ENCODE data around the gene PDLIM3.
"Not testable (repeated sequence)": the region's sequence is repeated elsewhere in the genome, so short reads cannot be mapped to it uniquely, and the experiment has no call there.

PDLIM3 gene

DNA sequence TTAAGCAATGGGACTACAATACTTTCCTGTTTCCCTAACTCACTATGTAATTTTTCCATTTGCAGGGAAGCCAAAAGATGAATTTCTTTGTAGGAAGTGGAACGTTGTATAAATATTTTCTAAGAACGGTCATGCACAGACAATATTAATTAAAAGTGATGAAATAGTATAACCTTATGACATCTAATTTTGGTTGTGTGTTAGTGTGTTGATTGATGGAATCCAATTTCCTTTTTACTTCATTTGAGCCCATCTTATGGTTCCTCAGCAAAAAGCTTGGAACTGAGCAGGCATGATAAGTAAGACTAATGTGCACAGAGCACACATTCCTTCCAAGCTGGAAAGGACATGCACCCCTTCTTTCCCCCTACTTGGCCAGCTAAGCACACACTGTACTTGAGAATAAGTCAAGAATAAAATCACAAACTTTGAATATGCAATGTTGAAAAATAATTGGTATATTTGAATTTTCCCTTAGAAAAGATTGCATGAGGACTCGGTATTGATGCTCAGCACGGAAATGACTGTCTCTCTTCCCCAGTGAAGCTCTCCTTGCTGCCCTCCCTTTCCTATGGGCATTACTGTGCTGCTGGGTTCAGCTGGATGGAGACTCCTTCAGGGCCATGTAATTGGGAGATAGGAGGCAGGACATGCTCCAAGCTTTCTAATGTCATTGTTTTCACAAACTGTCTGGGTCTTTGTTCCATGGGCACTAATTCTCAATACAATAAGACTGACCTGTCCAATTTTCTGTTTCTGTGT, 19.2 kb upstream of the PDLIM3 start:
- no peak for DNase-seq (ENCODE audit: low spot score)

DNA sequence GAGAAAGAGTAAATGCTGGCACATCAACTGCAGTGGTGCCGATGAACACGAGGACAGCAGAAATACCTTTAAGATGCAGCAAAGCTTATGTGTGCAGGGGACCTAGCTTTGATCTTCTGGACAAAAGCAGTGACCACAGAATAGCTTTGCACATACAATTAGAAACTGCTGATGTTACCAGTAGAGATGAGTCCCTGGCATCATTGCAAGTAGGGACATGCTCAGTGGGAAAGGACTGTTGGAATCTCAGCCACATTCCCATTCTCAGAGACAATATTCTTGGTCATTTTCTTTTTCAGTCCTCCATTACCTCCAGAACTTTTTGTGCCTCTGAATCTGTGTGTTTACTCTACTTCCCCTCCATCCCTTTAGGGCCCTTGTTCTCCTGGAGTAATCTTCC, 16.9 kb upstream of the PDLIM3 start:
- DNase-seq (ENCODE audit: low spot score), result no peak

DNA sequence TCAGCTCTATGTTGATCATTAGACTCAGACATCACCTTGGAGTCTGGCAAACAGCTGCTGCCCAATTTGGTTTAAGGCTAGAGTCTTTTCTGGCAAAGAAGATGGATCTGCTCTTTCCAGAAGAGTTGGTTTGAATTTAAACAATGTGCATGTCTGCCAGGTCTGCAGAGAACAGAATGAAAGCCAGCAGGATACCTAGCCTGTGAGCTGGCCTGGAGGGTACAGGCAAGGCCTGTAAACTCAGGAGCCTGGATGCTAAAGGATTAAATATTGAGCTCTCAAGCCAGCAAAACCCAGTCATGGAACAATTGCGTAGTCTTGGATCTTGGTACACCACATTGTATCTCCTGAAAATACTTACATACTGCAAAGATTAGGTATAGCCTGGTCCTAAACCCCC, 15.6 kb upstream of the PDLIM3 start:
- no peak for DNase-seq (ENCODE audit: low spot score)

DNA sequence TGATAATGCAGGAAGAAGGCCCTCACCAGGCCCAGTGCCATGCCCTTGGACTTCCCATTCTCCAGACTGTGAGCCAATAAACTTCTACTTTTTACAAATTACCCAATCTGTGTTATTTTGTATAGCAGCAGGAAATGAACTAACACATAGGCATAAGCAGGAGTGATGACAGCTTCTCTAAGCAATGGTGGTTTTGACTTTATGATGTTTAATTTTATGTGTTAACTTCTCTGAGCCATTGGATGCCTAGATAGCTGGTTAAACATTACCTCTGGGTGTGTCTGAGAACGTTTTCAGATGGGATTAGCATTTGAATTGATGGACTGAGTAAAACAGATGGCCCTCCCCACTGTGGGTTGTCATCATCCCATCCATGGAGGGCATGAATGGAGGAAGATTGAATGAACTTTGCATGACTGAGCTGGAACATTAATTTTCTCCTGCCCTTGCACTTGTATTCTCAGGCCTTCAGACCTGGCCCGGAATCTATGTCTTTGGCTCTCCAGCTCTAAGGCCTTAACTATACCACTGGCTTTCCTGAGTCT, 13.9 kb upstream of the PDLIM3 start:
- no peak for DNase-seq (ENCODE audit: low spot score)

DNA sequence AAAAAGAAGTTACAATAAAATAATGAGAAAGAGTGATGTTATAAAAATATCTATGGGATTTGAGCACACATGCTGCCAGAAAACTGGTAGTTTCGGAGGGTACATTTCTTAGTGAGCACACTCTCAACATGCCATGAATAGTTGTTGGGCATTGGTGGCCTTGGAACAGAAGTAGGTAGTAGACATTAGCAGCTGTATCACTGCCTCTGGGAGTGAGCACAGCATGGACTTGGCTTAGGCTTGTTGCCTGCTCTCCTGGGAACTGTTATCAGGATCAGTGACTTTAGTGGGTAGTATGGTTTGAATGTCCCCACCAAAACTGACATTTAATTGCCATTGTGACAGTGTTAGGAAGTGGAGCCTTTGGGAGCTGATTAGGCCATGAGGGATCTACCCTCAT, 13.3 kb upstream of the PDLIM3 start:
- DNase-seq (ENCODE audit: low spot score), result no peak

DNA sequence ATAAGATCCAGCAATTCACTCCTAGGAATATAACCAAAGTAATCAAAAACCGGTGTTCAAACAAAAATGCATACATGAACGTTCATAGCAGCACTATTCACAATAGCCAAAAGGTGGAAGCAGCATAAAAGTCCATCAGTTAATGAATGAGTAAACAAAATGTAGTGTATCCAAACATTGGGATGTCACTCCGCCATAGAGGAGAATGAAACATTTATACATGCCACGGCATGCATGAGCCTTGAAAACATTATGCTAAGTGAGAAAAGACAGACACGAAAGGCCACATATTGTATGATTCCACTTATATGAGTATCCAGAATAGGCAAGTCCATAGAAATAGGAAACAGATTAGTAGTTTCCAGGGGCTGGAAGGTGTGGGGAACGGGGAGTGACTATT, 11.0 kb upstream of the PDLIM3 start:
- DNase-seq (ENCODE audit: low spot score), result no peak

DNA sequence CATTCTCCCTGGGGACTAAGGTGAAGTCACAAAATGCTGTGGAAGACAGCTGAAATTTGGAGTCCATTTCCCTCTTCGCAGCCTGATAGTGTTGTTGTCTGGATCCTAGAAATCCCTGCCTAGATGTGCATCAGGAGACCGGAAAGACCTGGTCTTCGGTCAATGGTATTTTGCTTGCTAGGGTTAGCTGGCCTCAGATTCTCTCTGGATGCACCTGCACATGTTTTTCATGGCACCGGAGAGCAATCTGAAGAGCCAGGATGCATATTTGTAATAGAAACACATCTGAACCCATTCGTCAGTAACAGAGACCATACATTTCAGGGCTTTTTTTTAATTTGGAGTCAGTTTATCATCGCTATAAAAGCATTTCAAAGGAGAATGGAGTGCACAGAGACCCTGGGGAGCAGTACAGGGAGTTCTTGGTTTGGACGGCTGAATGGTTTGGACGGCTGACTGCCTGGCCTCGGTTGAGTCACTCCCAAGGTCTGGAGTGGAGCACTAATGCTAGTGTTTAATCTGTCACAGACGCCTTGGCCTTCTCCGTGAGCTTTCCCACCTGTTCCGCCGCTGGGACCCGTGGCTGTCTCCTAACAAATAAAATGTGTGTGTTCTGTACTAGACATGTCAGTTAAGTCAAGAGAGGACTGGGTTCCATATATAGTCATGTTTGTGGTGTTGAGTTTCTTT, 7.5 kb upstream of the PDLIM3 start:
- DNase-seq (ENCODE audit: low spot score), result no peak

DNA sequence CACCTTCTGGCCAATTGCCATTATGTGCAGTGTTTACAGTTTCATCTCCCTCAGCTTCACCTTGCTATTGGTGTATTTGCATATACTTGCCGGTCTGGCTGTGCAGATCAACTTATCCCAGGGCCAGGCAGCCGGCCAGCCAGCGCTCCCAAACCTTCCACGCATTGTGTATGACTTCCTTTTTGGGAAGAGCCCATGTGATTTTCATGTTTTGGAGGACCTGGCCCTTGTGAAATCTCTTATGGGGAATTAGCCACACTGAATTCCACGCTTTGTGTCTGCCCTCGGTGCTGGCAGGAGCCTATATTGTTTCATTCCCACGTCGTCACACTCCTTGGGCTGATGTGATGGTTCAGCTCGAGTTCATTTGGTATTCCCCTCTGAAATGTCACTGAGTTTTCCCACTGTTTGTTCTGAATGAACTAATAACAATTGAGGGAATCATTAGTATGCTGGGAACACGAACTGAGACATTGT, 6.0 kb upstream of the PDLIM3 start:
- DNase-seq (ENCODE audit: low spot score), result peak; percentile 15

DNA sequence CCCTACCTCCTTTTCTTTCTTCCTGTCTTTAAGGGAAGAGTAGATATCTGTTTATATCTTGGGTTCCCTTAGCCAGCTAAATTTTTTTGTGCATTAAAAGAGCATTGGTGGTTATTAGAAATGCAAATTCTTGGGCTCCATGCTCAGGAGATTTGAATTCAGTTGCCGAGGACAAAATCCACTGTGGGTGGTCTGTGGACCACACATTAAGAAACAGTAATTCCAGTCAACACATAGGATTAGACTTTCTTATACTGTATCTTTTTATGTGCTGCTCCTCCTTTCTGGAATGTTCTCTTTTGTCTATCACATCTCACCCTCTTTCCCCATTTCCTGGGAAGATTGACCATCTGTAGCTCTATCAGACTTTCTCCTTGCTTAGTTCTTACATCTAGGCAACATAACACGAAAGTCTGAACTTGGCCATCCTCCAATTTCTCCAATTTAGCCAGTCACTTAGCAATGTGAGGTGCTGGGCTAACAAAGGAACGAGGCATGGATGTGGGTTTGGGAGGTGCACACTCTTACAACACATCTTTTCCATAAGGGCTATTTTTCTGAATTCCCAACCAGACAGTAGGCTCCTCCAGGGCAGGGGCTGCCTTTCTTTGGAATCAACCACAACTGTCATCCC, 5.3 kb upstream of the PDLIM3 start:
- DNase-seq (ENCODE audit: low spot score), result no peak

DNA sequence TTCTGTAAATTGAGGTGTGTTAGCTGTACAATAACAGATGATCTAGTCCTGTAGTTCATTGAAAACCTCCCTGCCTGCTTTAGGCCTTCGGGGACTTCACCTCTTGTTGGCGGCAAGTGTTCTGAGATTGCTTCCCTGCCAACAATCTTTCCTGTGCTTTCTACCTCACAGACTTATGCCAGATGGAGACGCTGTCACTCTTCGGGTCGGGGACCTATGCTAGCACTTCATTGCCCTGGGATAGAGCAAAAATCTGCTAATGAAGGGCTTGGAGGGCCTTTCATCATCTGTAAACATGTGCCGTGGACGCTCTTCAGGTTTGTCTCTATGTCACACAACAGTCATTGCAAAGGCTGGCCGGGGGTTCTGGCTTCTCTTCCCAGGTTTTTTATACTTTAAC, 4.7 kb upstream of the PDLIM3 start:
- DNase-seq (ENCODE audit: low spot score), result no peak

DNA sequence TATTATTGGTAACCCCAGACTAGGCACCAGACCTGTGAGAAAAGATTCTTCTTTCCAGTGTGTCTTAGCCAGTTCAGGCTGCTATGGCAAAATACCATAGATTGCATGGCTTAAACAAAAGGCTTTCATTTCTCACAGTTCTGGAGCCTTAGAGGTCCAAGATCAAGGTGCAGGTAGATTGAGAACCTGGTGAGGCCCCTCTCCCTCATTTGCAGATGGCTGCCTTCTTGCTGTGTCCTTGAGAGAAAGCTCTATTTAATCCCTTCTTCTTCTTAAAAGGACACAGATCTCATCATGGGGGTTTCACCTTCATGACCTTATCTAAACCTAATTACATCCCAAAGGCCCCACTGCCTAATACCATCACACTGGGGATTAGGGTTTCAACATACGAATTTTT, 3.5 kb upstream of the PDLIM3 start:
- no peak for DNase-seq (ENCODE audit: low spot score)

DNA sequence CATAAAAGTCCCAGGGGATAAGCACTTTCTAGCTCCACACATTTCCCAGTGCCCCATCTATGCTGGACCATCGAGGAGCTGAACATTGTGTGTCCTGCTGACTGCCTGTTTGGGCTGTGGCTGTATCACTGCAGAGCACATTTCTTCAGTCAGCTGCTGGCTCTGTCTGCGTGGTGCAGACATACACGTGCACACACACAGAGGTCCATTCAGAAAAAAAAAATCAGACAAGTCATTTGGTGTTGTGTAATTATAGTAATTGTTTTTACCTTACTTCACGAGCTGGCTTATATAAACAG, 1.1 kb upstream of the PDLIM3 start:
- DNase-seq (ENCODE audit: low spot score), result peak; percentile 24

DNA sequence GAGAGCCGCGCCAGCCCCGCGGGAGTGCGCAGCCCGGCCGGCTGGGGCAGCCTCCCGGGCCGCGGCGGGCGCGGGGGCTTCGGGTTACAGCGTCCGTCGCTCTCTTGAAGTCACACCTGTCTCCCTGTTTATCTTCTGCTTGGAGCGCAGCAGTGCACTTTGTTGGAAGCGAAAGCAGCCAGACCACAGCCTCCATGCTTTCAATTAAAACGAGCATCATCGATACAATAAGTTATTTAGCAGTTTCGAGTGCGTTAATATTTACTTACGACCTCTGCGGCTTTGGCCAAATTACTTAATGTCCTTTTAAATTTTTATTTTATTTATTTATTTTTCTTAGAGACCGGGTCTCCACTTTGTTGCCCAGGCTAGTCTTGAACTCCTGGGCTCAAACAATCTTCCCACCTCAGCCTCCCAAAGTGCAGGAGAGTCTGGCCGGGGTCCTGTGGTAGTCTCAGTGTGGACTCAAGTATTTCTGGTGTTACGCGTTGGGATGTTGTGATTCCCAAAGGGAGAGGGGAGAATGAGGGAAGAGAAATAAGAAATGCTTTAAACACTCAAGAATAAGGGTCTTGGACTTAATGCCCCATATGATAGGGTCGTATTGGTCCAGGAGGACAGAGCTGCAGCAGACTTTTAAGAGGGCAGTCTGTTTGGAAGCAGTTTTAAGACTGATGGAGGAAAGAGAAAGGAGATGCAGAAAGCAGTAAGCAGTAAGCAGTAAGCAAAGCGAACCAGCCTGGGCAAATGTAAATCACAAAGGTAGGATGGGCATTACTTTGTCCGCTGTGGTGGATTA, 504 bp upstream of the PDLIM3 start:
- no peak for DNase-seq (ENCODE audit: low spot score)

DNA sequence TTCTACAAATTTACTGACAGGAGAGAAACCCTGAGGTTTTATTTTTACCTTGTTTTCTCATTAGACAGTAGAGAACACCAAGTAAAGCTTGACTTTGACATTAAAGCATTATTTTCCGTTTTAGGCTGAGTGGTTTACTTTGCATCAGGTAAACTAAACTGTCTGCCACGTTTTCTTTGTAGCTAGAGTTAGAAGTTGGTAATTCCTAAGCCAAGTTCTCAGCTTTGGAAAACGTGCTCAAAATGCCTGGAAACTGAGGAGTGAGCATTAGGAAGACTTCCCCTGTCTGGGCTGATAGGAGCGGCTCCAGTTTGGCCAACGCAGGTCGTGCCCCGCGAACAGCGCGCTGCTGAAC, 819 bp downstream of the PDLIM3 start:
- no peak for DNase-seq (ENCODE audit: low spot score)

DNA sequence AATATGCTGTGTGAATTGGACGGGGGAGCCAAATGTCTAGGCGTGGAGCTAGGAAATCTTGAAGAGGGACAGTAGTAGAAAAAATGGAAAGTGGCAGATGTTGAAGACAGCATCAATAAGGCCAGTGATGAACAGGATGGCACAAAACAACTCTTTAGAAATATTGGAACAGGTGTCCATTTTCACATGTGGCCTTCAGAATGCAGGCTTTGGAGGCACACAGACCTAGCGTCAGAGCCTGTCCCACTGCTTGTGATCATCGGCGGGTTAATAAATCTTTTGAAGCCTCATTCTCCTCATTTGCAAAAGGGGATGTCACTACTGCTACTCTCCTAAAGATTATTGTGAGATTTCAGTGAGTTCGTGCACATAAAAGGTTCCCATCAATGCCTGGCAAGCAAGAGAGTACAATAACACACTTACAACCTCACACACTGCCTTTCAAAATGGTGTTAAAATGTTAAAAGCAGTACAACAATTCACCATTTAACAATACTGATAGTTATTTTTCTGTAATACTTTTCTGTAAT, 2.4 kb downstream of the PDLIM3 start:
- DNase-seq (ENCODE audit: low spot score), result no peak

DNA sequence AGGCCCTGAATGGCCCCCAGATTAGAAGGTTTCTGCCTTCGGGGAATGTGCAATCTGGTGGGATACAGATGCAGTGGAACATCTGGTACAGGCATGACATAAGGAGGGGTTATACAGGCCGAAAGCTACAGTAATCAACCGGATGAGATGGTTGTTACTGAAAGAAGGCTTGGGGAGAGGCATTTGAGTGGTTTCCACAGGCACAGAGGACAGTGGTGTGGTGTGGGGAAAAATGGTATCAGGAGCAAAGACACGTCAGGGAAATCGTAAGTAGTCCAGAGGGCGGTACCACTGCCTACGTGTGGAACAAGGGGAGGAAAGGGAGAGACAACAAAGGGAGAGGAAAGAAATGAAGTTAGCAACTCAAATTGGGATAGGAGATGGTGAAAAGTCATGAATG, 3.0 kb downstream of the PDLIM3 start:
- DNase-seq (ENCODE audit: low spot score), result no peak

DNA sequence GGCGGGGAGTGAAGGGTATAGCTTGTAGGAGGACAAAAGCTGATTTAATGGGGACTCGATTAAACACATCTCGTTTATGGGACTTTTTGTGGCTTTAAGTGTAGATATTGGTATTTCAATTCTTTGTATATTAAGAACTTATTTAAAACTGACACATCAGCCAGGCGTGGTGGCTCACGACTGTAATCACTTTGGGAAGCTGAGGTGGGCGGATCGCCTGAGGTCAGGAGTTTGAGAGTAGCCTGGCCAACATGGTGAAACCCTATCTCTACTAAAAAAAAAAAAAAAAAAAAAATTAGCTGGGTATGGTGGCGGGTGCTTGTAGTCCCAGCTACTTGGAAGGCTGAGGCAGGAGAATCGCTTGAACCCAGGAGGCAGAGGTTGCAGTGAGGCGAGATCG, 3.7 kb downstream of the PDLIM3 start:
- DNase-seq (ENCODE audit: low spot score), result not testable (repeated sequence)

DNA sequence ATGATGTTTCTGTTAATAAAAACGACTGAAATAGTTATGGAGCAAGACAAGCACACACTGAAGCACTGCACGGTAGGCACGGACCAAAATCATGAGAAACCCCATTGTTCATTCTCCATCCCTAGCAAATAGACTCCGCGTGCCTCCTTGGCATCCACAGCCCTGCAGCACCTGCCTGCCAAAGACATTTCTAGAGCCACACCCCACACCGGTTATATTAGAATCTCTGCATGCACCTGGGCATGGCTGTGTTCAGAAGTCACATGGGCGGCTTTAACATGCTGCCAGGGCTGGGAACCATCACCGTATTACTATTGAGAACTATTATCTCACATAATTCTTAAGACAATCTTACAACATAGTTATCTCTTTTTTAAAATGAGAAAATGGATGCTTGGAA, 5.9 kb downstream of the PDLIM3 start:
- DNase-seq (ENCODE audit: low spot score), result no peak

DNA sequence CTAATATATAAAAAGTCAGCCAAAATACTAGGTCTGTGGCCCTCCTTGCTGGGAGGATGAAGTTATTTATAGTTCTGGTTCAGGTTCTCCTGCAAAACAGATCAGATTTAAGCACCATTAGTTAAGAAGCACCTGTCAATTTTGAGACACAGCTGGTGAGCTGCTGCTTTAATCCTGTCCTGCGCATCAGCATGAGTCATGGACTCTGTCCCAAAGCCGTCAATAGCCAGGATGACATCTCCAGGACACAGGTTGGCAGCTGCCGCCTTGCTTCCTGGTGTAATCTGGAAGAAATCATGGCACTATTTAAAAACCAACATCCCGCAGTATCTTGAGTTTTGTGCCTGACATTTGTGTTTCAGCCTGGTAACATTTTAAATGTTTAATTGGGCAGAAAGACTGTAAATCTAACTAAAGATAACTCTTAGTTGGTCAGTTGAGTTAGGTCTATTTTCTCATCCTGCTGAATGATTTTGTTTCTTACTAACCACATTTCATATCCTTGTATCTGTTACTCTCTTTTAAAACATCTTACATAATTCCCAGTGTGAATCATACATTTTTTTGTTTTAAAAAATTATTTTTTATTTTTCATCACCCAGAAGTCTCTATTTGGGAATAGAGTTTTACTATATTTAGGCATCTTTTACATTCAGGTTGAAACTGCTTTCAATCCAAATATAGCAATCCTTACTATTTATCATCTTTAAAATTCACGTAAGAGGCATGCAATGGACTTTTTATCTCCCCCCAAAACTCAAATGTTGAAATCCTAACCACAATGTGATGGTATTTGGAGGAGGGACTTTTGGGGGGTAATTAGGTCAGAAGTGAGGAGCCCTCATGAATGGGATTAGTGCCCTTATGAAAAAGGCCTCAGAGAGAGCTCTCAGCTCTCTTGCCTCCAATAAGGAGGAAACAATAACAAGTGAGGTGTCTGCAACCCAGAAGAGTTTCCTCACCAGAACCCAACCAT, 10.1 kb downstream of the PDLIM3 start:
- no peak for DNase-seq (ENCODE audit: low spot score)

DNA sequence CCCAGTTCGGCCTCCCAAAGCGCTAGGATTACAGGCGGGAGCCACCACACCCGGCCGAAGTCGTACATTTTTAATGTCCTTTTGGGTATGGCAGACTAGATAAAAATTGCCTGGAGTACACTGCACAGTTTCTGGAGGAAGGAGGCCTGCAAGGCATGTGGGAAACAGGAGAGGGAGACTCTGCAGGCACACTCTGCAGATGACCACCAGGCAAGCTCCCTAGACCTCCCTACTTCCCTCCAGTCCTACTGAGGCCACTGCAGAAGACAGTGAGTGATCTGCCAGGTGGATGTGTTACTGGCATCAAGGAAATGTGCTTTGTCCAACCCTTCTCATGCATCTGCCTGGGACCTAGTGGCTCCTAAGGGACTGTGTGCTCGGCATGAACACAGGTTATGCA, 11.4 kb downstream of the PDLIM3 start:
- DNase-seq (ENCODE audit: low spot score), result no peak

DNA sequence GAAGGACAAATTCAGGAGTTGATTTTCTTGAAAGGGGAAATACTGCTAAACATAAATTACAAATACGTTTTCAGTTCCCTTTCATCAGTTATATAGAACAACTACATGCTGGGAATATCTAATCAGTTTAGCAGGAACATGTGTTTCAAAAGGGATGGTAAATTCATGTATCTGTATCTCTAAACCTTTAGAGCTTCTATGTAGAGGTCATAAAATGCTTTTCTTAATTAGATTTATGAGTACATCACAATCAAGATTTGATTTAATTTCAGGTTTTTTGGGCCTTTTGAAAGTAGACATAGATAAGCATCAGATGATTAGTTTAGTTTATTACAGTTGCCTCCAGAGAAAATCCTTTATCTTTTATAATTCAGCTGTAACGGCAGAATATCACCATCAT, 12.9 kb downstream of the PDLIM3 start:
- DNase-seq (ENCODE audit: low spot score), result no peak
